ENCODE measurements around the gene PRLR.

DNA sequence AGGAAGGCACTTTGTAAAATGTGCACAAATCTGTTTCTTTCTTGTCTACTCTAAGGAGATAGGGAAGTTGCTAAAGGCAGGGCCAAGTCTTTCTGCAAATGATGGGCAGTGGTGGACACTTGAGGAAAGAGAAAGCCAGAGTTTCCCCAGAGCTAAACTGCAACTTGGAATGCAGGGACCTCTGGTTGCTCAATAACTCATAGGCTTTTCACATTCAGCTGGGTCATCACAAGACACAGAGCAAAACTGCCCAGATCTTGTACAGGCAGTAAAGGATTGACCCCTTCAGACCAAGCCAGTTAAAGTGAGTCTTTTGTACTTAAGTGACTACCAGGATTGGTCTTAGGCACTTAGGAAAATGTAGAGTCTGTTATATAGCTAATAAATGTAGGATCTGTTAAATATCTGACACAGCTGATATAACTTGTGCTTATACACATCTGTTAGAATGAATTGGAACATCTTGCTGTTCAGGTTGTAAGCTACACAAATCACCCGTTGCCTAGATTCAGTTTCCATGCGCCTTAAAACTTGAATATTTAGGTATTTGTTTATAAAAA is 169.0 kb downstream of the PRLR start:
- TF ChIP-seq, protein P1, sequence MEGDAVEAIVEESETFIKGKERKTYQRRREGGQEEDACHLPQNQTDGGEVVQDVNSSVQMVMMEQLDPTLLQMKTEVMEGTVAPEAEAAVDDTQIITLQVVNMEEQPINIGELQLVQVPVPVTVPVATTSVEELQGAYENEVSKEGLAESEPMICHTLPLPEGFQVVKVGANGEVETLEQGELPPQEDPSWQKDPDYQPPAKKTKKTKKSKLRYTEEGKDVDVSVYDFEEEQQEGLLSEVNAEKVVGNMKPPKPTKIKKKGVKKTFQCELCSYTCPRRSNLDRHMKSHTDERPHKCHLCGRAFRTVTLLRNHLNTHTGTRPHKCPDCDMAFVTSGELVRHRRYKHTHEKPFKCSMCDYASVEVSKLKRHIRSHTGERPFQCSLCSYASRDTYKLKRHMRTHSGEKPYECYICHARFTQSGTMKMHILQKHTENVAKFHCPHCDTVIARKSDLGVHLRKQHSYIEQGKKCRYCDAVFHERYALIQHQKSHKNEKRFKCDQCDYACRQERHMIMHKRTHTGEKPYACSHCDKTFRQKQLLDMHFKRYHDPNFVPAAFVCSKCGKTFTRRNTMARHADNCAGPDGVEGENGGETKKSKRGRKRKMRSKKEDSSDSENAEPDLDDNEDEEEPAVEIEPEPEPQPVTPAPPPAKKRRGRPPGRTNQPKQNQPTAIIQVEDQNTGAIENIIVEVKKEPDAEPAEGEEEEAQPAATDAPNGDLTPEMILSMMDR (IDR thresholded peaks at IDR 0.05; ENCODE audit: borderline replicate concordance, extremely low read depth, low read length, poor library complexity, severe bottlenecking): no peak
- no peak for TF ChIP-seq EZH2 (IDR thresholded peaks at IDR 0.05; ENCODE audit: borderline replicate concordance, low read depth, low read length, severe bottlenecking)
